Prostate gland (tissue), 2 donors: Measurements from ENCODE around the gene VLDLR.

Experiments used
- POLR2A ChIP-seq: fragments of 450-650 bp; IDR thresholded peaks from one replicate; pipeline ENCODE4 v1.6.1; 2016; ENCODE audit warnings: antibody characterized with exemption, mild to moderate bottlenecking
- POLR2AphosphoS5 ChIP-seq: sonication (generic); formaldehyde crosslinking; IDR thresholded peaks from one replicate; pipeline ENCODE4 v1.6.1; 2017; ENCODE audit warnings: antibody characterized with exemption
- TF ChIP-seq, protein P1 (sequence below), 4 experiments: fragments of 200-600 bp in 2 of 4; fragments of 450-650 bp in 2 of 4; sonication (generic) in 2 of 4; IDR thresholded peaks; 1 replicate in 3 of 4; 2 replicates in 1 of 4; pipeline ENCODE4 v1.5.1; 2016 to 2019; ENCODE audit warnings: antibody characterized with exemption in 4 of 4, mild to moderate bottlenecking in 2 of 4, moderate library complexity in 2 of 4

- TF ChIP-seq POLR2A (no peak), POLR2AphosphoS5 (no peak)
- TF ChIP-seq, protein P1, sequence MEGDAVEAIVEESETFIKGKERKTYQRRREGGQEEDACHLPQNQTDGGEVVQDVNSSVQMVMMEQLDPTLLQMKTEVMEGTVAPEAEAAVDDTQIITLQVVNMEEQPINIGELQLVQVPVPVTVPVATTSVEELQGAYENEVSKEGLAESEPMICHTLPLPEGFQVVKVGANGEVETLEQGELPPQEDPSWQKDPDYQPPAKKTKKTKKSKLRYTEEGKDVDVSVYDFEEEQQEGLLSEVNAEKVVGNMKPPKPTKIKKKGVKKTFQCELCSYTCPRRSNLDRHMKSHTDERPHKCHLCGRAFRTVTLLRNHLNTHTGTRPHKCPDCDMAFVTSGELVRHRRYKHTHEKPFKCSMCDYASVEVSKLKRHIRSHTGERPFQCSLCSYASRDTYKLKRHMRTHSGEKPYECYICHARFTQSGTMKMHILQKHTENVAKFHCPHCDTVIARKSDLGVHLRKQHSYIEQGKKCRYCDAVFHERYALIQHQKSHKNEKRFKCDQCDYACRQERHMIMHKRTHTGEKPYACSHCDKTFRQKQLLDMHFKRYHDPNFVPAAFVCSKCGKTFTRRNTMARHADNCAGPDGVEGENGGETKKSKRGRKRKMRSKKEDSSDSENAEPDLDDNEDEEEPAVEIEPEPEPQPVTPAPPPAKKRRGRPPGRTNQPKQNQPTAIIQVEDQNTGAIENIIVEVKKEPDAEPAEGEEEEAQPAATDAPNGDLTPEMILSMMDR (IDR thresholded peaks at IDR 0.05), result no peak
These were observed 65.3 kb downstream of the VLDLR start for GRCh38 chr9:2686911-2687310.
